Measurements from ENCODE around the gene SEMA3A.

DNA sequence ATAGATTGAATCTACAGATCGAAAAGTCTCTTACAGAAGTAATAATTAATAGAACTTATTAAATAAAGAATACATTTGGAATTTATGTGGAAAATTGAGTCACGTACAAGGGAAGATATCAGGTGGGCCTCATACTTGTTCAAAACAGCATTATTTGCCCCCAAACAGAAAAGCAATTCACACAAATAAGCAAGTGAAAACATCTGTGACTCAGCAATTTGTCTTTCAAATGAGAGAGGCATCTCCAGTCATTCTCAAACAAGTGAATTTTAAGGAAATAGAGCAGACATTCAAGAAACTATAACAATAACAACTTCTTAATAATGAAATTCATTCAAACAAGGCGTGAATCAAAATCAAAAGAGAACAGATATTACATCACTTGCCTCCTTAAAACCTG lies 50.1 kb downstream of the SEMA3A start:
- TF ChIP-seq, protein P1, sequence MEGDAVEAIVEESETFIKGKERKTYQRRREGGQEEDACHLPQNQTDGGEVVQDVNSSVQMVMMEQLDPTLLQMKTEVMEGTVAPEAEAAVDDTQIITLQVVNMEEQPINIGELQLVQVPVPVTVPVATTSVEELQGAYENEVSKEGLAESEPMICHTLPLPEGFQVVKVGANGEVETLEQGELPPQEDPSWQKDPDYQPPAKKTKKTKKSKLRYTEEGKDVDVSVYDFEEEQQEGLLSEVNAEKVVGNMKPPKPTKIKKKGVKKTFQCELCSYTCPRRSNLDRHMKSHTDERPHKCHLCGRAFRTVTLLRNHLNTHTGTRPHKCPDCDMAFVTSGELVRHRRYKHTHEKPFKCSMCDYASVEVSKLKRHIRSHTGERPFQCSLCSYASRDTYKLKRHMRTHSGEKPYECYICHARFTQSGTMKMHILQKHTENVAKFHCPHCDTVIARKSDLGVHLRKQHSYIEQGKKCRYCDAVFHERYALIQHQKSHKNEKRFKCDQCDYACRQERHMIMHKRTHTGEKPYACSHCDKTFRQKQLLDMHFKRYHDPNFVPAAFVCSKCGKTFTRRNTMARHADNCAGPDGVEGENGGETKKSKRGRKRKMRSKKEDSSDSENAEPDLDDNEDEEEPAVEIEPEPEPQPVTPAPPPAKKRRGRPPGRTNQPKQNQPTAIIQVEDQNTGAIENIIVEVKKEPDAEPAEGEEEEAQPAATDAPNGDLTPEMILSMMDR (IDR thresholded peaks at IDR 0.05), result no peak
- TF ChIP-seq EZH2phosphoT487 (IDR thresholded peaks at IDR 0.05), result no peak
